Measurements from ENCODE around the gene SNX10. TPM values are rescaled to one million over a fixed set of nuclear protein-coding genes. Genes with fewer than 3 reads are reported as not detected.

The SNX10 gene
- total and polyA plus RNA-seq, 8 donors, result 2.9 to 23.5 (median 6.0) TPM

DNA sequence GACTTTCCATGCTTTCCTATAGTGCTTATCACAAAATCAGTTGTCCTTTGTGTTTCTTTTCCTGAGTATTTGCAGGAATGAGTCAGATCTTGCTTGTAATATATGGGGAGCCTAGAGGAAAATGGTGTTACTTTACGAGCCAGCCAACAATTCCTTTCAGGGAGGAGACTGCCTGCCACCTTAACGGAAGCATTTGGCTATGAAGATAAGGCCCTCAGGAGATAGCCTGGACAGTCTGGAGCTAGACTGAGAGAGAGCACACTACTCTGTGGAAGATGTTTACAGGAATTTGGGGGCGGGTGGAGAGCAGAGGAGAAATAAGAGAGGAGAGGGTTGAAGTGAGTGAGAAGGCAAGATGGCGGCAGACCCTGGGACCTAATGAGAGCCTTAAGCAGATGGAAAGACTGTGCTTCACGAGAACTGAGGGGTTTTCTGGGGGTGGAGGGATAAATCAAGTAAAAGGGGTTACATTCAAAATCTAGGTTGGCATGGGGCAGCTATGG, 126.3 kb downstream of the SNX10 start:
- WGBS, 2 donors, result 81 to 92% methylated on average over 5 of the region's 5 CpGs
- no peaks in the 10 kb centered on the region for H3K36me3 ChIP-seq
- TF ChIP-seq, protein P1, sequence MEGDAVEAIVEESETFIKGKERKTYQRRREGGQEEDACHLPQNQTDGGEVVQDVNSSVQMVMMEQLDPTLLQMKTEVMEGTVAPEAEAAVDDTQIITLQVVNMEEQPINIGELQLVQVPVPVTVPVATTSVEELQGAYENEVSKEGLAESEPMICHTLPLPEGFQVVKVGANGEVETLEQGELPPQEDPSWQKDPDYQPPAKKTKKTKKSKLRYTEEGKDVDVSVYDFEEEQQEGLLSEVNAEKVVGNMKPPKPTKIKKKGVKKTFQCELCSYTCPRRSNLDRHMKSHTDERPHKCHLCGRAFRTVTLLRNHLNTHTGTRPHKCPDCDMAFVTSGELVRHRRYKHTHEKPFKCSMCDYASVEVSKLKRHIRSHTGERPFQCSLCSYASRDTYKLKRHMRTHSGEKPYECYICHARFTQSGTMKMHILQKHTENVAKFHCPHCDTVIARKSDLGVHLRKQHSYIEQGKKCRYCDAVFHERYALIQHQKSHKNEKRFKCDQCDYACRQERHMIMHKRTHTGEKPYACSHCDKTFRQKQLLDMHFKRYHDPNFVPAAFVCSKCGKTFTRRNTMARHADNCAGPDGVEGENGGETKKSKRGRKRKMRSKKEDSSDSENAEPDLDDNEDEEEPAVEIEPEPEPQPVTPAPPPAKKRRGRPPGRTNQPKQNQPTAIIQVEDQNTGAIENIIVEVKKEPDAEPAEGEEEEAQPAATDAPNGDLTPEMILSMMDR (IDR thresholded peaks at IDR 0.05), result no peak
- FAIRE-seq (no peak), DNase-seq (no peak), ATAC-seq (no peak)
- peaks cover 0 to 9% (median 0%) of the 10 kb centered on the region in 4 donors for H3K27me3 ChIP-seq
- no peak overlapping the region for H3K27ac ChIP-seq
- no peaks in the 10 kb centered on the region for H3K4me1 ChIP-seq
- H3K4me3 ChIP-seq, result no peak overlapping the region
- no peaks in the 10 kb centered on the region for H3K9me3 ChIP-seq
- intact Hi-C loops (cut with DNase I), result no loop called here

DNA sequence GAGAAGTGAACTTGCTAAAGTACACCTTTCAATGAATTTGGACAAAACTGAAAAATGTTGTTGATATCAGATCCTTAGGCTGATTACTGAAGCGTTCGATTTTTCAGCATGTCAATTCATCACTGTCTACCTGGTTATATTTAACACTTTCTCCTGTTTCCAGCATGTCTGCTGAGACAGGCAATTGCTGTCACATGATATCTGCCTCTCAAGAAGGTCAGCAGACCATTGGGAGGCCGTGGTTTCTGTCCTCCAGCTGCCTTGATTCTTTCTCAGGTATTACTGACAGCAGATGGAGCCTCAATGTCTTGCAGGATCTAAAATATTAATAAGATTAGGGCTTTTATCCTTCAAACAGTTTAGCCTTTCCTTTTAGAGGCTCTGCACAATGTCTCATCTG, 127.5 kb downstream of the SNX10 start:
- no peaks in the 10 kb centered on the region for H3K9me3 ChIP-seq
- intact Hi-C loops (cut with DNase I), result no loop called here
- TF ChIP-seq, protein P1 (IDR thresholded peaks at IDR 0.05), result no peak
- H3K4me1 ChIP-seq, result no peaks in the 10 kb centered on the region
- FAIRE-seq (no peak), DNase-seq (no peak), ATAC-seq (no peak)
- peaks cover 0 to 9% (median 0%) of the 10 kb centered on the region in 4 donors for H3K27me3 ChIP-seq
- no peak overlapping the region for H3K27ac ChIP-seq
- no peak overlapping the region for H3K4me3 ChIP-seq
- WGBS, 2 donors, result 71 to 83% methylated on average over 3 of the region's 3 CpGs
- no peaks in the 10 kb centered on the region for H3K36me3 ChIP-seq

DNA sequence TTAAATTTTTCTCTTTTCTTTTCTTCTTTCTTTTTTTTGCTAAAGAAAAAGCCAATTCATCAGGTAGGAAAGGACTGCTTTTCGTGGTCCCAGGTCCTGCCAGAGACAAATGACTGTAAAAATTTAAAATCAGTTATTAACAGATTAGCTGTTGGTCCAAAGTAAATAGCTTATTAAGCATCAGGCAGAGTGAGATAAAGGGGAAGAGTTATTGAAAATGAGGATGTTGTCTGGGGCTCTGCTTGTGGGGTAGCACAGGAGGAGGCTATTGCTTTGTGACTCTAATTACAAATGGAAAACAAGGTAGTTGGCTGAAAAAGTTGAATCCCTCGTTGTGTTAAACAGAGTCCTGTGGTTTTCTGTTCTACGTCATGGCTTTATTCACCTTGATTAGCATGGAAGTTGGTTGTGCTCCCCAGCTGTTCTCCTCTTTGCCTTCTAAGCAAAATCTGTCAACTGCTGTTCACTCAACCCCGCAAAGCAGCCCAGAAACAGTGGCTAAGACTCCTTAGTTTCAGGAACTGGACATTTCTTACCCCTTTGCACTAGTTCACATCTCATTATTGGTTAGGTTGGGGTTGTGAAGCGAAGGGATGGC, 128.9 kb downstream of the SNX10 start:
- ATAC-seq (no peak), FAIRE-seq (no peak)

DNA sequence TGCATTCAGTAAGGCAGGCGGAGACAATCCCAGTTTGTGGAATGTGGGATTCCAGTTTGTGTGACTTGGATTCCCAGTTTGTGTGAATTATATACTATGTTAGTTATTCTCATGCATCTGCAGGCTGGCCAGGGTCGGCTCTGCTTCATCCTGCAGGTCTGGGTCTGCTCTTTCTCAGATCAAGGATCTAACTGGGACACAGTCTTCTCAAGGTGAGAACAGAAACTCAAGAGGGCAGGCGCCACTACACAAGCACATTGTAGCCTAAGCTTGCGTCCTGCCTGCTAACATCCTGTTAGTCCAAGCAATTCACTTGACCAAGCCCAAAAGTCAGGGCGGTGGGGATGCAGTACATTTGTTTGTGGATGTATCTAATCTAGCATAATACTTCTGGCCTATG, 131.1 kb downstream of the SNX10 start:
- WGBS, 2 donors, result 91 to 97% methylated on average over 5 of the region's 5 CpGs
- no peak for ATAC-seq
- Histone ChIP-seq H3K9me3 (no peaks in the 10 kb centered on the region), H3K27me3 (peaks cover 0 to 9% (median 0%) of the 10 kb centered on the region in 4 donors), H3K27ac (no peak overlapping the region), H3K4me1 (no peaks in the 10 kb centered on the region), H3K36me3 (no peaks in the 10 kb centered on the region), H3K4me3 (no peak overlapping the region)
- no peak for DNase-seq
- TF ChIP-seq, protein P1 (IDR thresholded peaks at IDR 0.05), result no peak
- intact Hi-C loops (cut with DNase I), result no loop called here
- FAIRE-seq, result no peak

More for the DNA sequence above, 128.9 kb downstream of the SNX10 start:
- no peaks in the 10 kb centered on the region for H3K4me1 ChIP-seq
- H3K27me3 ChIP-seq, result peaks cover 0 to 9% (median 0%) of the 10 kb centered on the region in 4 donors
- no peaks in the 10 kb centered on the region for H3K36me3 ChIP-seq
- TF ChIP-seq, protein P1 (IDR thresholded peaks at IDR 0.05), result no peak
- no peaks in the 10 kb centered on the region for H3K9me3 ChIP-seq
- 57 to 63% methylated on average over 5 of the region's 5 CpGs for WGBS, 2 donors
- no peak overlapping the region for H3K4me3 ChIP-seq
- intact Hi-C loops (cut with DNase I), result no loop called here
- no peak overlapping the region for H3K27ac ChIP-seq
- no peak for DNase-seq

DNA sequence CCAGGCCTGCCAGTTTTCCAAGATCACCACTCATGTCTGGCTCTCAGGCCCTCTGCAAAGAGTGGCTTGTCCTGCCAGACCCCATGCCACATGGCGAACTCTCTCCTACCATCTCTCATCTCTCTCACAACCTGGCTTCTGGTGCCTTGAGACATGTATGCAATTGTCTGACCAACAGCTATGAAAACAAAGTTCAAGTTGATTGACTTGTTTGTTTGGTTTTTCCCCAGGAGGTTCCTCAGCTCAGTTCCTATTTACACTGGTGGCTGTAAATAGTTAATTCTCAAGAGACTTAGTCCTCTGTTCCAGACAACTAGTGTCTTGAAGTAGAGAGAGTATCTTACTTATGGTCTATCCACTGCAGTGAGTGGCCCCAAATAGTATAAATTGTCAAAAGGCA, 131.8 kb downstream of the SNX10 start:
- H3K27me3 ChIP-seq, result peaks cover 0 to 9% (median 0%) of the 10 kb centered on the region in 4 donors
- no peaks in the 10 kb centered on the region for H3K36me3 ChIP-seq
- DNase-seq (no peak), FAIRE-seq (no peak), ATAC-seq (no peak)
- TF ChIP-seq, protein P1 (IDR thresholded peaks at IDR 0.05), result no peak
- no peak overlapping the region for H3K4me3 ChIP-seq
- WGBS, 2 donors, result 84 to 95% methylated on average over 1 of the region's 1 CpG
- intact Hi-C loops (cut with DNase I), result no loop called here
- no peaks in the 10 kb centered on the region for H3K4me1 ChIP-seq
- H3K9me3 ChIP-seq, result no peaks in the 10 kb centered on the region
- H3K27ac ChIP-seq, result no peak overlapping the region

Data from pancreas (tissue), 10 donors.